Suprapubic skin (tissue), 3 donors: ENCODE data around the gene RCC2.

Experiments
- CTCF ChIP-seq, 2 donors: fragments of 200-600 bp in 1 of 2; fragments of 450-650 bp in 1 of 2; sonication (generic) in 1 of 2; IDR thresholded peaks; one replicate each; pipeline ENCODE4 v1.5.1; 2016 to 2019; ENCODE audit warnings: antibody characterized with exemption in 2 of 2, mild to moderate bottlenecking in 1 of 2, moderate library complexity in 1 of 2
- EP300 ChIP-seq: sonication (generic); formaldehyde crosslinking; IDR thresholded peaks from one replicate; pipeline ENCODE4 v1.6.1; 2017; ENCODE audit warnings: antibody characterized with exemption
- POLR2A ChIP-seq, 2 donors: fragments of 450-650 bp; IDR thresholded peaks; one replicate each; pipeline ENCODE4 v1.6.1; 2017; ENCODE audit warnings: antibody characterized with exemption in 2 of 2, mild to moderate bottlenecking in 2 of 2, moderate library complexity in 2 of 2

- no peak for TF ChIP-seq EP300
- TF ChIP-seq CTCF (IDR thresholded peaks at IDR 0.05), result no peak
- TF ChIP-seq POLR2A (IDR thresholded peaks at IDR 0.05), result no peak
These were observed 773 bp upstream of the RCC2 start for GRCh38 chr1:17440074-17440826.
